Measurements from ENCODE around the gene RBFOX1. TPM values are rescaled to one million over a fixed set of nuclear protein-coding genes. Genes with fewer than 3 reads are reported as not detected.

The RBFOX1 gene
- total RNA-seq, 1 donor: not detected

DNA sequence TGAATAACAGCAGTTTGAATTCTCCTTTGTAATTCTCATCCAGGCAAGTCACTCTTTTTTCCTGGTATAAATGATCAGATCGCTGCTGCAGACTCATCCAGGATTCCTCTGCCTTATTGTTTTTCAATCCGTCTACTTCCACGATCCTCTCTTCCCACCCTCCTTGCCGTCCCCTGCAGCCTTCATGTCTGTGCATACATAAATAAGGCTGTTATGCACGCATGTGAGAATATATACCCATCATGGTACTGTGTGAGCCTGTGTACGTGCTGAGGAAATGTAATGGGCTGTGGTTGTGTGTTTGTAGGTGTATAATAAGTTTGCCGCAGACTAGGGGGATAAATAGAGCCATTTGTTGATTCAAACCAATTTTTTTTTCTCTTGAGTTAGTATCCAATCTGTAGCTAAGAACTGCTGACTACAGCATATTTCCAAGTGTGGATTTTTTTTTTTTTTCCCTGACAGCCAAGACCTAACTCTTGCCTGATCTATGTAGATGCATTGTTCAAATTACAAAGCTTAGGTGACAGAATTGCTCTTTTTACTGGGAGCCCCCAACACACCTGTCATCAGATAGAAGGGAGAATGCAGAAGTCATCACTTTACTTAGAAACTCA lies 62.2 kb downstream of the RBFOX1 start:
- Histone ChIP-seq H2AFZ (ENCODE audit: low read length) (no peak overlapping the region), H3K4me2 (ENCODE audit: insufficient read depth, low read length) (no peak overlapping the region), H3K27me3 (ENCODE audit: insufficient read depth, low read length) (no peaks in the 10 kb centered on the region), H3K79me2 (ENCODE audit: insufficient read depth, low read length) (no peaks in the 10 kb centered on the region), H3K27ac (ENCODE audit: low read depth, low read length) (no peak overlapping the region), H3K36me3 (ENCODE audit: insufficient read depth, low read length) (no peaks in the 10 kb centered on the region), H3K9me3 (ENCODE audit: low read depth, low read length) (peaks cover 5% of the 10 kb centered on the region), H3K4me3 (ENCODE audit: insufficient read depth, low read length) (no peak overlapping the region), H4K20me1 (ENCODE audit: insufficient read depth, low read length) (no peaks in the 10 kb centered on the region), H3K4me1 (ENCODE audit: insufficient read depth, low read length) (no peaks in the 10 kb centered on the region)
- no peak for TF ChIP-seq CTCF (IDR thresholded peaks at IDR 0.05; ENCODE audit: extremely low read depth, low read depth, low read length)
- DNase-seq (ENCODE audit: insufficient read length, low spot score, missing footprints): no peak

- no peak for DNase-seq (ENCODE audit: insufficient read length, low spot score, missing footprints)
Observed at GRCh38 chr16:7397901-7398300, 65.3 kb downstream of the RBFOX1 start.

DNA sequence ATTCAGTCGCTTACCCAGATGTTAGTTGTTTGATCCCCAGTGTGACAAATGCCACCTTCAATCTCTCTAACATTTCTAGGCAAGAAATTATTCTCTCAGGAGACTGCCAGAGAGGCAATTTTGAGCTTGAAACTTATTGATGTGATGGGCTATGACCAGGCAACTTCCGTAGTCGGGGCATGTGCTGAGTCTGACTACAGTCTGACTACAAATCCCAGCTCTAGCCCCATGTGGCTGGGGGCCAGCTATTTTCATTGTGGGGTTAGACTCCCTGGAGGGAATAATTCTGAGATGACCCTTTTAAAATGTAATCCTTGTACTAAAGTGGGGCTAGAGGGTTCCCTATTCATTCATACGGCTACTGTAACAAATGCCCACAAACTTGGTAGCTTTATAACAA lies 65.9 kb downstream of the RBFOX1 start:
- TF ChIP-seq CTCF (IDR thresholded peaks at IDR 0.05; ENCODE audit: extremely low read depth, low read depth, low read length): no peak
- H3K4me1 ChIP-seq (ENCODE audit: insufficient read depth, low read length): no peaks in the 10 kb centered on the region
- no peak overlapping the region for H3K27ac ChIP-seq (ENCODE audit: low read depth, low read length)
- no peak overlapping the region for H3K4me3 ChIP-seq (ENCODE audit: insufficient read depth, low read length)
- H3K4me2 ChIP-seq (ENCODE audit: insufficient read depth, low read length): no peak overlapping the region
- no peak overlapping the region for H2AFZ ChIP-seq (ENCODE audit: low read length)
- H3K79me2 ChIP-seq (ENCODE audit: insufficient read depth, low read length): no peaks in the 10 kb centered on the region
- no peaks in the 10 kb centered on the region for H3K27me3 ChIP-seq (ENCODE audit: insufficient read depth, low read length)
- DNase-seq (ENCODE audit: insufficient read length, low spot score, missing footprints): no peak
- H3K36me3 ChIP-seq (ENCODE audit: insufficient read depth, low read length): no peaks in the 10 kb centered on the region
- H3K9me3 ChIP-seq (ENCODE audit: low read depth, low read length): peaks cover 2% of the 10 kb centered on the region
- H4K20me1 ChIP-seq (ENCODE audit: insufficient read depth, low read length): no peaks in the 10 kb centered on the region

More at GRCh38 chr16:7397901-7398300, 65.3 kb downstream of the RBFOX1 start:
- no peak overlapping the region for H2AFZ ChIP-seq (ENCODE audit: low read length)
- H3K4me2 ChIP-seq (ENCODE audit: insufficient read depth, low read length): no peak overlapping the region
- no peak overlapping the region for H3K4me3 ChIP-seq (ENCODE audit: insufficient read depth, low read length)
- H3K27me3 ChIP-seq (ENCODE audit: insufficient read depth, low read length): no peaks in the 10 kb centered on the region
- TF ChIP-seq CTCF (IDR thresholded peaks at IDR 0.05; ENCODE audit: extremely low read depth, low read depth, low read length): no peak
- no peaks in the 10 kb centered on the region for H3K79me2 ChIP-seq (ENCODE audit: insufficient read depth, low read length)
- no peaks in the 10 kb centered on the region for H4K20me1 ChIP-seq (ENCODE audit: insufficient read depth, low read length)
- H3K4me1 ChIP-seq (ENCODE audit: insufficient read depth, low read length): no peaks in the 10 kb centered on the region
- H3K27ac ChIP-seq (ENCODE audit: low read depth, low read length): no peak overlapping the region
- peaks cover 2% of the 10 kb centered on the region for H3K9me3 ChIP-seq (ENCODE audit: low read depth, low read length)
- H3K36me3 ChIP-seq (ENCODE audit: insufficient read depth, low read length): no peaks in the 10 kb centered on the region

DNA sequence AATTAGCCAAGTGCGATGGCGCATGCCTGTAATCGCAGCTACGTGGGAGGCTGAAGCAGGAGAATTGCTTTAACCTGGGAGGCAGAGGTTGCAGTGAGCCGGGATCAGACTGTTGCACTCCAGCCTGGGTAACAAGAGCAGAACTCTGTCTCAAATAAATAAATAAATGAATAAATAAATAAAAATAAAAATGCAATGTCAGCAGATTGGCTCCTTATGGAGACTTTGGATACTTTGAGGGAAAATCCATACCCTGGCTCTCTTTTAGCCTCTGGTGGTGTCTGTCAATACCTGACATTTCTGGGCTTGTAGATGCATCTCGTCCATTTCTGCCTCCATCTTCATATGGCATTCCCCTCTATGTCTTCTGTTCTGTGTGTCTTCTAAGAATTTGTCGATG lies 66.7 kb downstream of the RBFOX1 start:
- H3K4me1 ChIP-seq (ENCODE audit: insufficient read depth, low read length): no peaks in the 10 kb centered on the region
- H3K27me3 ChIP-seq (ENCODE audit: insufficient read depth, low read length): no peaks in the 10 kb centered on the region
- no peak overlapping the region for H2AFZ ChIP-seq (ENCODE audit: low read length)
- no peaks in the 10 kb centered on the region for H4K20me1 ChIP-seq (ENCODE audit: insufficient read depth, low read length)
- no peak for TF ChIP-seq CTCF (IDR thresholded peaks at IDR 0.05; ENCODE audit: extremely low read depth, low read depth, low read length)
- H3K4me3 ChIP-seq (ENCODE audit: insufficient read depth, low read length): no peak overlapping the region
- no peak overlapping the region for H3K4me2 ChIP-seq (ENCODE audit: insufficient read depth, low read length)
- H3K79me2 ChIP-seq (ENCODE audit: insufficient read depth, low read length): no peaks in the 10 kb centered on the region
- H3K27ac ChIP-seq (ENCODE audit: low read depth, low read length): no peak overlapping the region
- DNase-seq (ENCODE audit: insufficient read length, low spot score, missing footprints): no peak
- H3K36me3 ChIP-seq (ENCODE audit: insufficient read depth, low read length): no peaks in the 10 kb centered on the region
- H3K9me3 ChIP-seq (ENCODE audit: low read depth, low read length): peaks cover 2% of the 10 kb centered on the region
